K562 (cell line): ENCODE results near the gene HDHD3. TPM values are rescaled to one million over a fixed set of nuclear protein-coding genes. Genes with fewer than 3 reads are reported as not detected.

ENCODE experiments used
- ATAC-seq: fragments of 200-7000 bp; cut with Tn5 transposase; 3 replicates; pipeline ENCODE4 v1.9.1; 2020; ENCODE audit warnings: moderate library complexity
- BruUV-seq: library from RNA; stranded (reverse); fragments of 400-500 nt; replicated peaks from 2 replicates; lab custom pipeline; 2021; lab: Mats Ljungman, UMichigan
- CTCF ChIA-PET: fragments of 300-600 bp; formaldehyde crosslinking; extraction: SDS; loops from one replicate; lab custom pipeline; 2021; ENCODE audit warnings: low intra/inter-chr PET ratio; lab: Yijun Ruan, JAX
- POLR2A ChIA-PET: fragments of 300-600, 350-650 bp; sonication (Branson Sonifier 250); formaldehyde crosslinking; extraction: SDS; loops from one replicate; lab custom pipeline; 2021; ENCODE audit warnings: antibody characterized with exemption, inconsistent platforms; lab: Yijun Ruan, JAX
- DNase-seq, 4 experiments: peaks; one replicate each; pipeline versions ENCODE4 v3.0.0 to v3.0.0-alpha.2; 2011 to 2018; ENCODE audit warnings: low spot score in 3 of 4, mixed read lengths in 3 of 4; ENCODE audit errors: extremely low read depth in 1 of 4
- FAIRE-seq: peaks from 2 replicates; lab custom pipeline; 2011; peaks lifted over from hg19 to GRCh38; lab: Jason Lieb, UNC
- H2AFZ ChIP-seq: 2 replicates; pipeline ENCODE4 v1.6.0; 2011; ENCODE audit warnings: low read depth, low read length, control low read depth, inconsistent platforms
- H3K27ac ChIP-seq: fragments of 200-600 bp; 3 replicates; pipeline ENCODE4 v1.8.0; 2011; ENCODE audit warnings: low read depth, mild to moderate bottlenecking, control low read depth, inconsistent platforms, low read length, moderate library complexity, mixed read lengths; ENCODE audit errors: extremely low read depth
- H3K27me3 ChIP-seq, 2 experiments: fragments of 300-600 bp in 1 of 2; 2 replicates in 1 of 2; 3 replicates in 1 of 2; pipeline versions ENCODE4 v1.6.0 to v1.8.0; 2011; ENCODE audit warnings: inconsistent platforms in 2 of 2, low read length in 2 of 2, mild to moderate bottlenecking in 1 of 2, mixed read lengths in 1 of 2, moderate library complexity in 1 of 2; ENCODE audit not compliant: control insufficient read depth in 2 of 2, insufficient read depth in 2 of 2
- H3K36me3 ChIP-seq: fragments of 300-600 bp; 3 replicates; pipeline ENCODE4 v1.8.0; 2011; ENCODE audit warnings: mild to moderate bottlenecking, low read length, inconsistent platforms; ENCODE audit not compliant: control insufficient read depth, insufficient read depth
- H3K4me1 ChIP-seq, 2 experiments: fragments of 200-600 bp in 1 of 2; replicated peaks in 1 of 2; 2 replicates in 1 of 2; 3 replicates in 1 of 2; pipeline versions ENCODE4 v1.5.1 to v1.8.0; 2011; ENCODE audit warnings: inconsistent platforms in 2 of 2, low read length in 2 of 2, mild to moderate bottlenecking in 1 of 2, mixed read lengths in 1 of 2, moderate library complexity in 1 of 2; ENCODE audit not compliant: control insufficient read depth in 2 of 2, insufficient read depth in 2 of 2
- H3K4me2 ChIP-seq: 2 replicates; pipeline ENCODE4 v1.6.1; 2011; ENCODE audit warnings: low read length, control low read depth, inconsistent platforms, mixed read lengths; ENCODE audit not compliant: insufficient read depth
- H3K4me3 ChIP-seq: fragments of 200-600 bp; sonication (generic), shearing (Covaris generic); 2 replicates; pipeline ENCODE4 v1.5.1; 2016; ENCODE audit warnings: control low read depth, inconsistent platforms
- H3K79me2 ChIP-seq: fragments of 200-600 bp; 3 replicates; pipeline ENCODE4 v1.8.0; 2011; ENCODE audit warnings: low read length, inconsistent platforms; ENCODE audit not compliant: control insufficient read depth, insufficient read depth
- H3K9ac ChIP-seq, 2 experiments: 2 replicates each; pipeline versions ENCODE4 v1.6.0 to v1.6.1; 2011; ENCODE audit warnings: low read depth in 2 of 2, low read length in 2 of 2, control low read depth in 1 of 2, inconsistent platforms in 1 of 2, mild to moderate bottlenecking in 1 of 2, mixed read lengths in 1 of 2; ENCODE audit not compliant: insufficient read depth in 1 of 2
- H3K9me1 ChIP-seq: one replicate; pipeline ENCODE4 v1.6.0; 2011; ENCODE audit warnings: inconsistent platforms, mild to moderate bottlenecking, low read length, moderate library complexity; ENCODE audit not compliant: control insufficient read depth, insufficient read depth
- H3K9me3 ChIP-seq: replicated peaks from 2 replicates; pipeline ENCODE4 v1.5.1; 2011; ENCODE audit warnings: low read depth, low read length, inconsistent platforms; ENCODE audit not compliant: control insufficient read depth, insufficient read depth
- H4K20me1 ChIP-seq: replicated peaks from 2 replicates; pipeline ENCODE4 v1.6.1; 2011; ENCODE audit warnings: low read length, inconsistent platforms, mixed read lengths; ENCODE audit not compliant: control insufficient read depth, insufficient read depth
- CEBPB ChIP-seq: fragments of 450-650 bp; IDR thresholded peaks from 2 replicates; pipeline ENCODE4 v1.6.1; 2016; ENCODE audit warnings: missing genetic modification characterization, missing compliant biosample characterization
- HMG20A ChIP-seq: fragments of 450-650 bp; formaldehyde crosslinking; conservative IDR thresholded peaks from 2 replicates; pipeline ENCODE4 v1.4.0; 2020; ENCODE audit warnings: mild to moderate bottlenecking, mixed read lengths
- NEUROD1 ChIP-seq: fragments of 150-350 bp; IDR thresholded peaks from 2 replicates; pipeline ENCODE4 v1.6.1; 2014; ENCODE audit warnings: borderline replicate concordance, low read length, low read depth; ENCODE audit not compliant: partially characterized antibody
- PML ChIP-seq: IDR thresholded peaks from 2 replicates; pipeline ENCODE4 v1.6.1; 2012; ENCODE audit warnings: low read length, inconsistent platforms
- TAL1 ChIP-seq: fragments of 450-650 bp; IDR thresholded peaks from 2 replicates; pipeline ENCODE4 v1.6.1; 2016; ENCODE audit warnings: mild to moderate bottlenecking
- ZNF140 ChIP-seq: fragments of 250-450 bp; sonication (Bioruptor Pico); IDR thresholded peaks from 2 replicates; pipeline ENCODE4 v1.8.0; 2021; ENCODE audit warnings: moderate library complexity, mild to moderate bottlenecking, inconsistent platforms
- ZNF431 ChIP-seq: sonication (generic); formaldehyde crosslinking; IDR thresholded peaks from 2 replicates; pipeline ENCODE4 v1.8.0; 2022; ENCODE audit warnings: mild to moderate bottlenecking, missing genetic modification reagents
- ZNF778 ChIP-seq: fragments of 450-650 bp; formaldehyde crosslinking; IDR thresholded peaks from 2 replicates; pipeline ENCODE4 v1.4.0; 2020; ENCODE audit warnings: mild to moderate bottlenecking, moderate library complexity
- WGBS: fragments of 100-300 bp; shearing (Covaris generic); methylation state at CpG from one replicate; pipeline ENCODE4 v1.1.6; 2016; ENCODE audit warnings: low coverage, mixed read lengths; ENCODE audit not compliant: insufficient coverage; ENCODE audit errors: missing lambda C conversion rate; 5-methylcytosine and 5-hydroxymethylcytosine counted together
- in situ Hi-C: fragments of 300-500 bp; cut with MboI; formaldehyde crosslinking; loops from 4 replicates; pipeline ENCODE4 v1.15.0; 2018; ENCODE audit warnings: inconsistent platforms, mixed read lengths
- intact Hi-C: fragments of 100-400 bp; cut with micrococcal nuclease; formaldehyde crosslinking; loops from 2 replicates; pipeline ENCODE4 v1.14.2; 2022
- polyA plus RNA-seq, 8 experiments: library from polyadenylated mRNA; depleted of rRNA in 4 of 8; stranded (reverse) in 5 of 8; unstranded in 3 of 8; fragments of >200 nt; fragmentation: Nextera tagmentation in 2 of 8; fragmentation: Illumina TruSeq in 1 of 8; extraction: Ambion mirVana in 2 of 8; extraction: Trizol in 1 of 8; gene quantifications; 2 replicates each; pipeline versions ENCODE4 v1.2.1 to v1.2.3, GENCODE V29; 2011 to 2014; ENCODE audit warnings: inconsistent platforms in 1 of 8, missing spikeins in 1 of 8
- total RNA-seq, 7 experiments: library from RNA; depleted of rRNA in 6 of 7; stranded (reverse); fragments of >200 nt in 6 of 7; fragmentation: Illumina TruSeq in 2 of 7; extraction: Trizol in 2 of 7; gene quantifications; 2 replicates each; pipeline versions ENCODE4 v1.2.1 to v1.2.3, GENCODE V29; 2011 to 2021; ENCODE audit warnings: low replicate concordance in 1 of 7
- TF ChIP-seq, protein P1 (sequence below): fragments of 450-650 bp; IDR thresholded peaks from 2 replicates; pipeline ENCODE4 v1.6.1; 2016; ENCODE audit warnings: mild to moderate bottlenecking, moderate library complexity

HDHD3 gene
- total and polyA plus RNA-seq, 9 of the 15 experiments (the other 6 are each of a cell fraction or from before 2014, with no cell fraction given), result 1.1 to 19.1 (median 10.9) TPM

GRCh38 chr9:113352006-113352405 lies 24.8 kb downstream of the HDHD3 start:
- no peaks in the 10 kb centered on the region for H3K9me3 ChIP-seq
- no peaks in the 10 kb centered on the region for H3K79me2 ChIP-seq
- intact Hi-C loops (no loop called here), in situ Hi-C loops (no loop called here)
- peaks cover 3 to 10% of the 10 kb centered on the region in 2 experiments; a peak in 3 of 5 replicates for H3K4me1 ChIP-seq
- peaks cover 2 to 13% of the 10 kb centered on the region in 2 experiments; a peak in 2 of 5 replicates for H3K27me3 ChIP-seq
- POLR2A ChIA-PET, result interaction anchor here (0.6 to 2.2 kb wide), 6 partner anchors 8 to 130 kb away, joined by 3 to 22 read pairs (median 6); partner anchors contain the start of genes C9orf43, FKBP15, POLE3 and SLC31A1
- H2AFZ ChIP-seq, result no peak overlapping the region
- no peaks in the 10 kb centered on the region for H3K9me1 ChIP-seq
- no peak overlapping the region for H3K4me2 ChIP-seq
- ATAC-seq, result no peak
- 44% methylated on average over 6 of the region's 6 CpGs for WGBS
- CTCF ChIA-PET, result no interaction called here
- FAIRE-seq, result no peak
- H3K4me3 ChIP-seq, result no peak overlapping the region
- no TSS peak for BruUV-seq
- no peak for DNase-seq
- H3K27ac ChIP-seq, result no peak overlapping the region
- no peaks in the 10 kb centered on the region for H3K36me3 ChIP-seq
- H4K20me1 ChIP-seq, result no peaks in the 10 kb centered on the region
- no peak overlapping the region for H3K9ac ChIP-seq
- TF ChIP-seq ZNF140 (no peak), CEBPB (tag) (no peak), TAL1 (no peak), ZNF778 (CRISPR knock-in tag) (no peak), NEUROD1 (no peak), HMG20A (CRISPR knock-in tag) (no peak), PML (no peak), ZNF431 (CRISPR knock-in tag) (no peak)
- TF ChIP-seq, protein P1, sequence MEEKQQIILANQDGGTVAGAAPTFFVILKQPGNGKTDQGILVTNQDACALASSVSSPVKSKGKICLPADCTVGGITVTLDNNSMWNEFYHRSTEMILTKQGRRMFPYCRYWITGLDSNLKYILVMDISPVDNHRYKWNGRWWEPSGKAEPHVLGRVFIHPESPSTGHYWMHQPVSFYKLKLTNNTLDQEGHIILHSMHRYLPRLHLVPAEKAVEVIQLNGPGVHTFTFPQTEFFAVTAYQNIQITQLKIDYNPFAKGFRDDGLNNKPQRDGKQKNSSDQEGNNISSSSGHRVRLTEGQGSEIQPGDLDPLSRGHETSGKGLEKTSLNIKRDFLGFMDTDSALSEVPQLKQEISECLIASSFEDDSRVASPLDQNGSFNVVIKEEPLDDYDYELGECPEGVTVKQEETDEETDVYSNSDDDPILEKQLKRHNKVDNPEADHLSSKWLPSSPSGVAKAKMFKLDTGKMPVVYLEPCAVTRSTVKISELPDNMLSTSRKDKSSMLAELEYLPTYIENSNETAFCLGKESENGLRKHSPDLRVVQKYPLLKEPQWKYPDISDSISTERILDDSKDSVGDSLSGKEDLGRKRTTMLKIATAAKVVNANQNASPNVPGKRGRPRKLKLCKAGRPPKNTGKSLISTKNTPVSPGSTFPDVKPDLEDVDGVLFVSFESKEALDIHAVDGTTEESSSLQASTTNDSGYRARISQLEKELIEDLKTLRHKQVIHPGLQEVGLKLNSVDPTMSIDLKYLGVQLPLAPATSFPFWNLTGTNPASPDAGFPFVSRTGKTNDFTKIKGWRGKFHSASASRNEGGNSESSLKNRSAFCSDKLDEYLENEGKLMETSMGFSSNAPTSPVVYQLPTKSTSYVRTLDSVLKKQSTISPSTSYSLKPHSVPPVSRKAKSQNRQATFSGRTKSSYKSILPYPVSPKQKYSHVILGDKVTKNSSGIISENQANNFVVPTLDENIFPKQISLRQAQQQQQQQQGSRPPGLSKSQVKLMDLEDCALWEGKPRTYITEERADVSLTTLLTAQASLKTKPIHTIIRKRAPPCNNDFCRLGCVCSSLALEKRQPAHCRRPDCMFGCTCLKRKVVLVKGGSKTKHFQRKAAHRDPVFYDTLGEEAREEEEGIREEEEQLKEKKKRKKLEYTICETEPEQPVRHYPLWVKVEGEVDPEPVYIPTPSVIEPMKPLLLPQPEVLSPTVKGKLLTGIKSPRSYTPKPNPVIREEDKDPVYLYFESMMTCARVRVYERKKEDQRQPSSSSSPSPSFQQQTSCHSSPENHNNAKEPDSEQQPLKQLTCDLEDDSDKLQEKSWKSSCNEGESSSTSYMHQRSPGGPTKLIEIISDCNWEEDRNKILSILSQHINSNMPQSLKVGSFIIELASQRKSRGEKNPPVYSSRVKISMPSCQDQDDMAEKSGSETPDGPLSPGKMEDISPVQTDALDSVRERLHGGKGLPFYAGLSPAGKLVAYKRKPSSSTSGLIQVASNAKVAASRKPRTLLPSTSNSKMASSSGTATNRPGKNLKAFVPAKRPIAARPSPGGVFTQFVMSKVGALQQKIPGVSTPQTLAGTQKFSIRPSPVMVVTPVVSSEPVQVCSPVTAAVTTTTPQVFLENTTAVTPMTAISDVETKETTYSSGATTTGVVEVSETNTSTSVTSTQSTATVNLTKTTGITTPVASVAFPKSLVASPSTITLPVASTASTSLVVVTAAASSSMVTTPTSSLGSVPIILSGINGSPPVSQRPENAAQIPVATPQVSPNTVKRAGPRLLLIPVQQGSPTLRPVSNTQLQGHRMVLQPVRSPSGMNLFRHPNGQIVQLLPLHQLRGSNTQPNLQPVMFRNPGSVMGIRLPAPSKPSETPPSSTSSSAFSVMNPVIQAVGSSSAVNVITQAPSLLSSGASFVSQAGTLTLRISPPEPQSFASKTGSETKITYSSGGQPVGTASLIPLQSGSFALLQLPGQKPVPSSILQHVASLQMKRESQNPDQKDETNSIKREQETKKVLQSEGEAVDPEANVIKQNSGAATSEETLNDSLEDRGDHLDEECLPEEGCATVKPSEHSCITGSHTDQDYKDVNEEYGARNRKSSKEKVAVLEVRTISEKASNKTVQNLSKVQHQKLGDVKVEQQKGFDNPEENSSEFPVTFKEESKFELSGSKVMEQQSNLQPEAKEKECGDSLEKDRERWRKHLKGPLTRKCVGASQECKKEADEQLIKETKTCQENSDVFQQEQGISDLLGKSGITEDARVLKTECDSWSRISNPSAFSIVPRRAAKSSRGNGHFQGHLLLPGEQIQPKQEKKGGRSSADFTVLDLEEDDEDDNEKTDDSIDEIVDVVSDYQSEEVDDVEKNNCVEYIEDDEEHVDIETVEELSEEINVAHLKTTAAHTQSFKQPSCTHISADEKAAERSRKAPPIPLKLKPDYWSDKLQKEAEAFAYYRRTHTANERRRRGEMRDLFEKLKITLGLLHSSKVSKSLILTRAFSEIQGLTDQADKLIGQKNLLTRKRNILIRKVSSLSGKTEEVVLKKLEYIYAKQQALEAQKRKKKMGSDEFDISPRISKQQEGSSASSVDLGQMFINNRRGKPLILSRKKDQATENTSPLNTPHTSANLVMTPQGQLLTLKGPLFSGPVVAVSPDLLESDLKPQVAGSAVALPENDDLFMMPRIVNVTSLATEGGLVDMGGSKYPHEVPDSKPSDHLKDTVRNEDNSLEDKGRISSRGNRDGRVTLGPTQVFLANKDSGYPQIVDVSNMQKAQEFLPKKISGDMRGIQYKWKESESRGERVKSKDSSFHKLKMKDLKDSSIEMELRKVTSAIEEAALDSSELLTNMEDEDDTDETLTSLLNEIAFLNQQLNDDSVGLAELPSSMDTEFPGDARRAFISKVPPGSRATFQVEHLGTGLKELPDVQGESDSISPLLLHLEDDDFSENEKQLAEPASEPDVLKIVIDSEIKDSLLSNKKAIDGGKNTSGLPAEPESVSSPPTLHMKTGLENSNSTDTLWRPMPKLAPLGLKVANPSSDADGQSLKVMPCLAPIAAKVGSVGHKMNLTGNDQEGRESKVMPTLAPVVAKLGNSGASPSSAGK, result no peak
